ENCODE data around the gene DDHD1.
A peak's percentile ranks its signal among the peaks of the same experiment; 100 is the strongest.
"Not testable (repeated sequence)": the region's sequence is repeated elsewhere in the genome, so short reads cannot be mapped to it uniquely, and the experiment has no call there.

The DDHD1 gene

DNA sequence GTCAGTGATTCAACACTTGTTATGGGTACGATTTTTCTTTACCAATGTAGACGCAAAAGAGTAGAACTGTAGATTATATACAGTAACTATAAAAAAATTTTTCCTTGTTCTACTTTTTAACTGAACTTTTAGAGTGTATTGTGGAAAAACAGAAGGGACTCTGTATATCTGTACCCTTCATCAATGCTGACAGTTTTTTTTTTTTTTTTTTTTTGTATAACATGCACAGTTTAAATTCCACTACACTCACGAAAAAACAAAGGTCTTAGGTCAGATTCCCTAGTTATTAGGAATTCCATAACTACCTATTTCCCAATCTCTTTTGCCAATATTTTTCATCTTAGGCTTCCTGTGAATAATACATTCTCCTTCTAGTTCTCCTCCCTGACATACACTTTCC is 6.4 kb downstream of the DDHD1 start:
- TF ChIP-seq, protein P1, sequence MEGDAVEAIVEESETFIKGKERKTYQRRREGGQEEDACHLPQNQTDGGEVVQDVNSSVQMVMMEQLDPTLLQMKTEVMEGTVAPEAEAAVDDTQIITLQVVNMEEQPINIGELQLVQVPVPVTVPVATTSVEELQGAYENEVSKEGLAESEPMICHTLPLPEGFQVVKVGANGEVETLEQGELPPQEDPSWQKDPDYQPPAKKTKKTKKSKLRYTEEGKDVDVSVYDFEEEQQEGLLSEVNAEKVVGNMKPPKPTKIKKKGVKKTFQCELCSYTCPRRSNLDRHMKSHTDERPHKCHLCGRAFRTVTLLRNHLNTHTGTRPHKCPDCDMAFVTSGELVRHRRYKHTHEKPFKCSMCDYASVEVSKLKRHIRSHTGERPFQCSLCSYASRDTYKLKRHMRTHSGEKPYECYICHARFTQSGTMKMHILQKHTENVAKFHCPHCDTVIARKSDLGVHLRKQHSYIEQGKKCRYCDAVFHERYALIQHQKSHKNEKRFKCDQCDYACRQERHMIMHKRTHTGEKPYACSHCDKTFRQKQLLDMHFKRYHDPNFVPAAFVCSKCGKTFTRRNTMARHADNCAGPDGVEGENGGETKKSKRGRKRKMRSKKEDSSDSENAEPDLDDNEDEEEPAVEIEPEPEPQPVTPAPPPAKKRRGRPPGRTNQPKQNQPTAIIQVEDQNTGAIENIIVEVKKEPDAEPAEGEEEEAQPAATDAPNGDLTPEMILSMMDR (IDR thresholded peaks at IDR 0.05; ENCODE audit: low read depth, low read length, missing control alignments): no peak
- no peak overlapping the region for H3K4me3 ChIP-seq (ENCODE audit: low read depth, low read length)
- DNase-seq (ENCODE audit: low read depth): no peak

DNA sequence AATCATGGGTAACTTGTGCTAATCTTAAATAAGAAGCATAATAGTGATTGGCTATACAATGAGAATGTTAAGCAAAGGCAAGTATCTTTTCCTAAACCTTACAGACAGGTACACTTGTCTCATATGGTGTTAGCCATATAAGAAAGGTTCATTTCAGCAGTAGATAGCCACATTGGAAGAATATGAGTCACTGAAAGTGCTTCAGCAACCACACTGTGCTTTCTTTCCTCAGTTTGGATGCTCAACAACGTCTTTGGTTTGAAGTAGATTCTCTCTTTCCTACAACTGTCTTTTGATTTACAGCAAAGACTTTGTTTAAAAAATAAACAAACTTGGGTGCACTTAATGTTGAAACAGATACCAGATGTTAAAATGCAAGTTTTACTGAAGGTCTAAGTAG is 8.9 kb downstream of the DDHD1 start:
- no peak overlapping the region for H3K4me3 ChIP-seq (ENCODE audit: low read depth, low read length)
- peak; percentile 65 for DNase-seq (ENCODE audit: low read depth)
- TF ChIP-seq, protein P1 (IDR thresholded peaks at IDR 0.05; ENCODE audit: low read depth, low read length, missing control alignments): no peak

DNA sequence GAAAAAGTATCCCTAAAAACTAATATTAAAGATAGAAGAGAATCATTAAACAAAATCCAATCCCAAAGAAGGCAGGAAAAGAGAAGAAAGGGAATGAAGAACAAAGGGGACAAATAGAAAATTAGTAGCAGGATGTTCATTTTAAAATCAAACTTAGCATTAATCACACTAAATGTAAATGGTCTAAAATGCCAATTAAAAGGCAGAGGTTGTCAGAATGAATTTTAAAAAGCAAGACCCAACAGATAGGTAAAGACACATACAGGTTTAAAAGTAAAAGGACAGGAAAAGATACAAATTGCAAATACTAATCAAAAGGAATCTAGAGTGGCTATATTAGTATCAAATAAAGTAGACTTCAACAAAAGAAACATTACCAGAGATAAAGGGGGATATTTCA is 12.5 kb downstream of the DDHD1 start:
- no peak overlapping the region for H3K4me3 ChIP-seq (ENCODE audit: low read depth, low read length)
- no peak for DNase-seq (ENCODE audit: low read depth)
- TF ChIP-seq, protein P1 (IDR thresholded peaks at IDR 0.05; ENCODE audit: low read depth, low read length, missing control alignments): no peak

DNA sequence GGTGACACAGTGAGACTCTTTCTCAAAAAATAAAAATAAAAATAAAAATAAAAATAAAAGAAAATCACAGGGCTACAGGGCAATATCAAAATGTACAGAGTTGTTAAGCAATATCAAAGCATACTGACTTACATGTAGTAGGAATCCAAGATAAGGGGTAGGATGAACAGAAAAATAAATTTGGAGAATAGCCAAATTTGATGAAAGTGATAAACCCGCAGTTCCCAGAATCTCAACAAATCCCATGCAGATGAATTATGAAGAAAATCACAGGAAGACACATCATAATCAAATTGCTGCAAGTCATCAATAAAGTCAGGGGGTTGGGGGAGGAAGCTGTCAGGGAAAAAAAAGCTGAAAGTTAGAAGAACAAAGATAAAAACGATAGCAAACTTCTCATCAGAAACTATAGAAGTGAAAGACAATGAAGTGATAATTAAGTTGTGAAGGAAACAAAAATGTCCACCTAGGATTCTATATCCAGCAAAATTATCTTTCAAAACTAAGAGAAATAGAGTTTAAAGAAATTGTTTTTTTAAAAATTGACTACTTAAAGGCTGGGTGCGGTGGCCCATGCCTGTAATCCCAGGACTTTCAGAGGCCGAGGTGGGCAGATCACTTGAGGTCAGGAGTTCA is 15.4 kb downstream of the DDHD1 start:
- TF ChIP-seq, protein P1 (IDR thresholded peaks at IDR 0.05; ENCODE audit: low read depth, low read length, missing control alignments): no peak
- no peak overlapping the region for H3K4me3 ChIP-seq (ENCODE audit: low read depth, low read length)
- DNase-seq (ENCODE audit: low read depth): no peak

DNA sequence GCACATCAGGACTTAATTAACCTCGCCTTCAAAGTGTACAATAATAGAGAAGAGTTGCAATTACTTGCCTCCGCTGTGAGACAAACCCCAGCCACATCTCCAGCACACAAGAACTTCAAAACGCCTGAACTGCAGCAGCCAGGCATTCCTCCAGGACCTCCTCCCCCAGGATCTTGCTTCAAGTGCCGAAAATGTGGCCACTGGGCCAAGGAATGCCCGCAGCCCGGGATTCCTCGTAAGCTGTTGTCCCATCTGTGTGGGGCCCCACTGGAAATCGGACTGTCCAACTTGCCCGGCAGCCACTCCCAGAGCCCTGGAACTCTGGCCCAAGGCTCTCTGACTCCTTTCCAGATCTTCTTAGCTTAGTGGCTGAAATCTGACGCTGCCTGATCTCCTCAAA is 22.6 kb downstream of the DDHD1 start:
- DNase-seq (ENCODE audit: low read depth); H3K4me3 ChIP-seq (ENCODE audit: low read depth, low read length): not testable (repeated sequence)

DNA sequence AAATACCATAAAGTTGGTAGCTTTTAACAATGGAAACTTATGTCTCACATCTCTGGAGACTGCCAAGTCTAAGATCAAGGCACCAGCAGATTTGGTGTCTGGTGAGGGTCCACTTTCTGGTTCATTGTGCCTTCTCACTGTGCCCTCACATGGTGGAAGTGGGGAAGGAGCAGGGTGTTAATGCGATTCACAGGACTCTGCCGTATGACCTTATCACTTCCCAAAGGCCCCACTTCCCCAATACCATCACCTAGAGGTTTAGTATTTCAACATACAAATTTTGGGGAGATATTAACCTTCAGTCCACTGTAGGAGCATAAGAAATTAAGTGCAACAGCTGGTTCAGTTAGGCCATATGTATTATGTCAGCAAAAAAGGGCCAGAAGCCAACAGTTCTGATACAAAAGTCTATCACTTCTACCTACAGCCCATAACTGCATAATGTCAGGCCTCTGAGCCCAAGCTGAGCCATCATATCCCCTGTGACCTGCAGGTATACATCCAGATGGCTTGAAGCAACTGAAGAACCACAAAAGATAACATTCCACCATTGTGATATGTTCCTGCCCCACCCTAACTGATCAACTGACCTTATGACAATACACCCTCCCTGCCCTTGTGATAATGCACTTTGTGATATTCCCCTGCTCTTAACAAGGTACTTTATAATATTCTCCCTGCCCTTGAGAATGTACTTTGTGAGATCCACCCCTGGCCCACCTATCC is 24.7 kb downstream of the DDHD1 start:
- no peak for DNase-seq (ENCODE audit: low read depth)
- H3K4me3 ChIP-seq (ENCODE audit: low read depth, low read length): no peak overlapping the region
- TF ChIP-seq, protein P1 (IDR thresholded peaks at IDR 0.05; ENCODE audit: low read depth, low read length, missing control alignments): no peak

DNA sequence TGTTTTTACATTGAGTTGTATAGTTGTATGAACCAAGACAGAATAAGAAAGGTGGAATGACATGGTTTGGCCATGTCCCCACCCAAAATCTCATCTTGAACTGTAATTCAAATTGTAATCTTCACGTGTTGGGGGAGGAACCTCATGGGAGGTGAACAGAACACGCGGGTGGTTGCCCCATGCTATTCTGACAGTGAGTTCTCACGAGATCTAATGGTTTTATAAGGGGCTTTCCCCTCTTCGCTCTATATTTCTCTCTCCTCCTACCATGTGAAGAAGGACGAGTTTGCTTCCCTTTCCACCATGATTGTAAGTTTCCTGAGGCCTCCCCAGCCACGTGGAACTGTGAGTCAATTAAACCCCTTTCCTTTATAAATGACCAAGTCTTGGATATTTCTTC is 25.3 kb downstream of the DDHD1 start:
- TF ChIP-seq, protein P1 (IDR thresholded peaks at IDR 0.05; ENCODE audit: low read depth, low read length, missing control alignments): no peak
- DNase-seq (ENCODE audit: low read depth): no peak
- H3K4me3 ChIP-seq (ENCODE audit: low read depth, low read length): no peak overlapping the region

All from GM12864 (cell line).